ENCODE data around the gene SCUBE1. TPM values are rescaled to one million over a fixed set of nuclear protein-coding genes. Genes with fewer than 3 reads are reported as not detected.

SCUBE1 gene
- total and polyA plus RNA-seq, 2 of the 4 experiments (the other 2 are of a cell fraction): not detected

DNA sequence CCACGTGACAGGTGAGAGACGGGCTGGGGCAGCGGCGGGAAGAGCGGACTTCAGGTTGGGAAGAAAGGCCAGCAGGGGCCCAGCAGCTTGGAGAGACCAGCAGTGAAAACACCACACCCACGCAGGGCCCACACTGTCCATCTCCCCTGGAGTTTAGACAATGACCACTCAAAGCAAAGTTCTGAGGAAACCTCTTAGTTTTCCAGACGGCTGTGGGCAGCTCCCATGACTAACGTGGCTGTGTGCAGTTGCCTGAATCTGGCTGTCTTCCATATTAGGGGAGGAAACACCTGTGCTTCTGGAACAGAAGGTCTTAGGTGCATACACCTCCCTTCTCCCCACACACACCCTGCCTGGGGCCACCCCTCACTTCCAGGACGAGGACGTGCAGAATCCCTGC, 85.6 kb downstream of the SCUBE1 start:
- H3K18ac ChIP-seq (ENCODE audit: low read depth, low read length): no peak overlapping the region
- whole genome bisulfite sequencing, 2 experiments (ENCODE audit: extremely low coverage in 2 of 2, insufficient read length in 1 of 2): 86% methylated on average over 4 of the region's 10 CpGs; no CpG with 5 or more reads in 1 of the 2 experiments
- no peaks in the 10 kb centered on the region for H3K9me3 ChIP-seq (ENCODE audit: control insufficient read depth, insufficient read depth, low read length)
- H4K8ac ChIP-seq (ENCODE audit: low read depth in 2 of 2, low read length in 2 of 2): no peak overlapping the region
- no peak overlapping the region for H3K23ac ChIP-seq (ENCODE audit: low read depth, low read length)
- no peak for TF ChIP-seq POLR2A (IDR thresholded peaks at IDR 0.05; ENCODE audit: low read depth, low read length)
- no peak for TF ChIP-seq USF2 (IDR thresholded peaks at IDR 0.05; ENCODE audit: low read depth, low read length)
- TF ChIP-seq RFX5 (IDR thresholded peaks at IDR 0.05; ENCODE audit: low read depth, low read length): no peak
- DNase-seq (no peak), ATAC-seq (ENCODE audit: low read depth) (no peak)
- no peak overlapping the region for H3K4me3 ChIP-seq (ENCODE audit: insufficient read depth, low read depth, low read length)
- ChIA-PET POLR2A (ENCODE audit: unreplicated experiment) (no interaction called here), CTCF (interaction anchor here (0.8 kb wide), 1 partner anchor 26 kb away, joined by 4 read pairs; no protein-coding TSS in a partner anchor)
- H3K79me1 ChIP-seq (ENCODE audit: low read depth in 1 of 2, low read length in 2 of 2): no peaks in the 10 kb centered on the region
- no peak overlapping the region for H4K91ac ChIP-seq (ENCODE audit: insufficient read depth, low read depth, low read length)
- no peaks in the 10 kb centered on the region for H3K36me3 ChIP-seq (ENCODE audit: control insufficient read depth, insufficient read depth, low read length)
- H2BK120ac ChIP-seq (ENCODE audit: low read depth, low read length): no peak overlapping the region
- H4K20me1 ChIP-seq (ENCODE audit: insufficient read depth, low read length): no peaks in the 10 kb centered on the region; the same call in 1 of the 2 replicates
- BruUV-seq (replicated peaks): no TSS peak
- H3K4me1 ChIP-seq (ENCODE audit: control insufficient read depth, insufficient read depth, low read length): peaks cover 2% of the 10 kb centered on the region; the same call in 1 of the 2 replicates
- no peak overlapping the region for H2BK15ac ChIP-seq (ENCODE audit: low read depth, low read length)
- no peak overlapping the region for H2BK5ac ChIP-seq (ENCODE audit: low read depth, low read length, poor library complexity, severe bottlenecking)
- H4K5ac ChIP-seq (ENCODE audit: low read depth, low read length): no peak overlapping the region
- H3K4ac ChIP-seq (ENCODE audit: low read depth, low read length): no peak overlapping the region
- no peak overlapping the region for H2AK9ac ChIP-seq (replicated peaks; ENCODE audit: low read depth, low read length, poor library complexity)
- dilution Hi-C loops (cut with HindIII; ENCODE audit: low sequenced_read_pairs, unreplicated experiment): no loop called here
- in situ Hi-C loops (cut with MboI; ENCODE audit: low sequenced_read_pairs): no loop called here
- H3K9me1 ChIP-seq (ENCODE audit: insufficient read depth, low read length): no peaks in the 10 kb centered on the region
- no peak overlapping the region for H3K14ac ChIP-seq (replicated peaks; ENCODE audit: low read depth, low read length)
- no peak overlapping the region for H3K9ac ChIP-seq (ENCODE audit: low read depth, low read length)
- no peak overlapping the region for H2AFZ ChIP-seq (replicated peaks; ENCODE audit: low read length, poor library complexity)
- no peak overlapping the region for H2BK20ac ChIP-seq (ENCODE audit: low read depth, low read length)
- no peak overlapping the region for H3K4me2 ChIP-seq (ENCODE audit: low read depth, low read length)
- peaks cover 59% of the 10 kb centered on the region for H3K27me3 ChIP-seq (ENCODE audit: control insufficient read depth, insufficient read depth, low read length)
- intact Hi-C loops (cut with micrococcal nuclease): no loop called here
- H2AK5ac ChIP-seq (ENCODE audit: low read depth, low read length): no peak overlapping the region
- no peak overlapping the region for H3K27ac ChIP-seq (ENCODE audit: insufficient read depth, low read length)
- H3K56ac ChIP-seq (ENCODE audit: extremely low read depth, insufficient read depth, low read length): no peak overlapping the region

All from IMR-90 (cell line).